IPS-20b (cell line): Measurements from ENCODE around the gene MAP3K12.

Source experiments
- H3K27ac ChIP-seq: one replicate; pipeline ENCODE4 v1.5.1; 2013; ENCODE audit warnings: low read length
- H3K27me3 ChIP-seq: 2 replicates; pipeline ENCODE4 v1.6.1; 2013; ENCODE audit warnings: mild to moderate bottlenecking, low read length, inconsistent platforms; ENCODE audit not compliant: insufficient read depth
- H3K36me3 ChIP-seq: 2 replicates; pipeline ENCODE4 v1.6.1; 2013; ENCODE audit warnings: low read depth, mild to moderate bottlenecking, inconsistent platforms, low read length, moderate library complexity; ENCODE audit not compliant: insufficient read depth
- H3K4me1 ChIP-seq: 2 replicates; pipeline ENCODE4 v1.6.1; 2013; ENCODE audit warnings: mild to moderate bottlenecking, control low read depth, inconsistent platforms, low read length, moderate library complexity; ENCODE audit not compliant: insufficient read depth
- H3K4me3 ChIP-seq: 2 replicates; pipeline ENCODE4 v1.5.1; 2013; ENCODE audit warnings: mild to moderate bottlenecking, low read length, inconsistent platforms
- H3K9ac ChIP-seq: 2 replicates; pipeline ENCODE4 v1.6.1; 2013; ENCODE audit warnings: low read depth, mild to moderate bottlenecking, inconsistent platforms, low read length, moderate library complexity
- H3K9me3 ChIP-seq: 2 replicates; pipeline ENCODE4 v1.6.1; 2013; ENCODE audit warnings: mild to moderate bottlenecking, low read depth, low read length, inconsistent platforms; ENCODE audit not compliant: insufficient read depth

Gene MAP3K12

DNA sequence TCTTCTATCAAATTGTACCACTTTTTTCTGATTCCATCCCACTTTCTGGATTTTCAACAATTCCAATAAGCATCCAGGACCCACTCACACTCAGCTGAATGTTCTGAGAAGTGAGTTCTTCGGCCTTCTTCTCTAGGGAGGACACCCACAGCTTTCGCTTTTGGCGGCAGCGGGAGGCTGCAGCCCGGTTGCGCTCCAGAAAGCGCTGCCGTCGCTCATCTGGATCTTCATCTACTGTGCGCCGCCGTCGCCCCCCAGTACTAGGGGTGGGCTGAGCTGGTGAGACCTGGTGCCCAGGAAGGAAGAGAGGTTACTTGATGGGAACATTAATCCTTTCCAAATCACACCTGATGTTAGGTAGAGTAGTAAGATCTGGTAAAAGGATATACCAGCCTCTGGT lies 25.2 kb upstream of the MAP3K12 start:
- no peaks in the 10 kb centered on the region for H3K9me3 ChIP-seq
- no peak overlapping the region for H3K27ac ChIP-seq
- no peaks in the 10 kb centered on the region for H3K4me1 ChIP-seq
- no peak overlapping the region for H3K9ac ChIP-seq
- peaks cover 36% of the 10 kb centered on the region for H3K36me3 ChIP-seq
- no peaks in the 10 kb centered on the region for H3K27me3 ChIP-seq
- no peak overlapping the region for H3K4me3 ChIP-seq

DNA sequence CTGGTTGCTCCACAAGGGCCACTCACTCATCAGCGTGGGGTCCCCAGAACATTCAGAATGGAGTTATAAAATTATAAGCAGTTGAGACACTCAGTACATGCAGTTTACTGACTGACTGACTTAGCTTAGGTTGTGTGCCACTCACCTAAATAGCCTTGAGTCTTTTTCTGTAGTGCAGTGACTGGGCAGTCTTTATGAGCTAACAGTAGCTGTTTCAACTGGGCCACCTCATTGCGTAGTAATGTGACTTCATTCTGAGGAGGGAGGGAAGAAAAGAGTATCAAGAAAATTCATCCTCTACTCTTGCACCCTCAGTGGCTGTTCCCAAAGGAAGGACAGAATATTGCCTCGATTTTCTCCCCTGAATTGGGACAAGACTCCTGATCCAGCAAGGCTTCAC lies 23.9 kb upstream of the MAP3K12 start:
- no peaks in the 10 kb centered on the region for H3K9me3 ChIP-seq

DNA sequence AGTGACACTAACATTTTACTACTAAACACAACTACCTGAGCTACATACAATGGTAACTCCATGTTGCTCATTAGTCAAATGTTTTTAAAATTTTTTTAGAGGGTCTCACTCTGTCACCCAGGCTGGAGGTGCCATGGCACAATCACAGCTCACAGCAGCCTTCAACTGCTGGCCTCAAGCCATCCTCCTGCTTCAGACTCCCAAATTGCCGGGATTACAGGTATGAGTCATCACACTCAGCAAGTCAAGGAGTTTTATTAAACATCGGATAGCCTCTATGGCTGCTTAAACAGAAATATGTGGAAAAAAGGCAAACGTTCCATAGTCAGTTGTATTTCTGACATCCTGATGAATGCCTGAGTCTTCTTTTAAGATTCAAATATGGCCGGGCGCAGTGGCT lies 19.1 kb upstream of the MAP3K12 start:
- Histone ChIP-seq H3K9me3 (no peaks in the 10 kb centered on the region), H3K27ac (no peak overlapping the region), H3K4me1 (no peaks in the 10 kb centered on the region), H3K36me3 (peaks cover 61% of the 10 kb centered on the region; the same call in 1 of the 2 replicates), H3K27me3 (no peaks in the 10 kb centered on the region), H3K9ac (no peak overlapping the region), H3K4me3 (no peak overlapping the region)

More for the DNA sequence above, 23.9 kb upstream of the MAP3K12 start:
- H3K4me1 ChIP-seq = no peaks in the 10 kb centered on the region
- no peak overlapping the region for H3K9ac ChIP-seq
- no peak overlapping the region for H3K4me3 ChIP-seq
- peaks cover 45% of the 10 kb centered on the region for H3K36me3 ChIP-seq
- H3K27me3 ChIP-seq = no peaks in the 10 kb centered on the region
- H3K27ac ChIP-seq = no peak overlapping the region

DNA sequence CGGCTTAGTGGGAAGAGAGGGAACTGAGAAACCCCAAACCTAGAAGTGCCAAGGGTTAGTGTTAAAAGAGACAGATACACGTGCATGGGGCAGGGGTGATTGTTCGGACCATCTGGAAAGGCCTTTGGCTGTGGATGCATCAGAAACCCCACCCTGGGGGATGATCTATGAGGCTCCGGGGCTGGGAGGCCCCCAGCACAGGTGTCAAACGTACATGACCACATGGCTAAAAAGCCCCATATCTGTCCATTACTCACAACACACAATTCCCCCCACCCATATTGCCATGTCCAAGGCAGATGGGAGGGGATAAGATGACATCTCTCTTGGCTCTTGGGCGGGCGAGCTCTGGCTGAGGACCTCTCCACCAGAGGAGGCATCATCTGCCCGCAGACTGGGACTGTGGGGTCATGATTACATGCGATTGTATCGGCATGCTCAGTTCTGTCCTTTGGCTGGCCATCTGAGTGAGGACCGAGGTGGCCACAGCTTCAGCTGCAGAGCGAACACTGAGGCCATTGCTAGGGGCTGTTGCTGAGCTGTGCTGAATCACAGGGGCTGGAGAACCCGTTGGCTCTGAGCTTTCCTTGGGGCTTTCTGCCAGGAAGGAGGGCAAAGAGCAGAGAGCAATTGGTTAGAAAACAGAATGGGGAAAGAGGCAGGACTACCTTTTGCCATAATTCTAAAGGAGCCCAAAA lies 17.6 kb upstream of the MAP3K12 start:
- no peaks in the 10 kb centered on the region for H3K27me3 ChIP-seq
- H3K27ac ChIP-seq = no peak overlapping the region
- H3K4me3 ChIP-seq = no peak overlapping the region
- no peak overlapping the region; the same call in 1 of the 2 replicates for H3K9ac ChIP-seq
- peaks cover 59% of the 10 kb centered on the region; the same call in 1 of the 2 replicates for H3K36me3 ChIP-seq
- H3K9me3 ChIP-seq = no peaks in the 10 kb centered on the region
- H3K4me1 ChIP-seq = no peaks in the 10 kb centered on the region

DNA sequence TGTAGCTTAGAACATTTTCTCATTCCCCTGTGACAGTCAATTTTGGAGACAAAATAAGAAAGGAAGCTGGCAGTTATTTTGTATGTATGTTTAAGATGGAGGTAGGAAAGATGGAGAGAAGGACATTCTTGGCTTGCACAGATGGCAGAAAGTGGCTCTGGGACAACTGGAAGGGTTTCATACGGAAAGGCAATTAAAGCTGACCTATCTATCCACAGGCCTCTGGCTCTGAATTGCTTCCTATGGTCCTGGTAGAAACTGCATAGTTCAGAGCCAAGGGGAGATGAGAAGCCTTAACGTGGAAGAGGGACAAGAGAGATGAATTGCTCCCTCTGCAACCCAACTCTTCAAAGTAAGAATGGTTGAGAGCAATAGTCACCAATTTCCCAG lies 16.0 kb upstream of the MAP3K12 start:
- H3K4me1 ChIP-seq = no peaks in the 10 kb centered on the region
- H3K4me3 ChIP-seq = no peak overlapping the region
- H3K9me3 ChIP-seq = no peaks in the 10 kb centered on the region
- H3K36me3 ChIP-seq = peaks cover 47% of the 10 kb centered on the region; the same call in 1 of the 2 replicates
- no peak overlapping the region for H3K9ac ChIP-seq
- H3K27me3 ChIP-seq = no peaks in the 10 kb centered on the region
- H3K27ac ChIP-seq = no peak overlapping the region

DNA sequence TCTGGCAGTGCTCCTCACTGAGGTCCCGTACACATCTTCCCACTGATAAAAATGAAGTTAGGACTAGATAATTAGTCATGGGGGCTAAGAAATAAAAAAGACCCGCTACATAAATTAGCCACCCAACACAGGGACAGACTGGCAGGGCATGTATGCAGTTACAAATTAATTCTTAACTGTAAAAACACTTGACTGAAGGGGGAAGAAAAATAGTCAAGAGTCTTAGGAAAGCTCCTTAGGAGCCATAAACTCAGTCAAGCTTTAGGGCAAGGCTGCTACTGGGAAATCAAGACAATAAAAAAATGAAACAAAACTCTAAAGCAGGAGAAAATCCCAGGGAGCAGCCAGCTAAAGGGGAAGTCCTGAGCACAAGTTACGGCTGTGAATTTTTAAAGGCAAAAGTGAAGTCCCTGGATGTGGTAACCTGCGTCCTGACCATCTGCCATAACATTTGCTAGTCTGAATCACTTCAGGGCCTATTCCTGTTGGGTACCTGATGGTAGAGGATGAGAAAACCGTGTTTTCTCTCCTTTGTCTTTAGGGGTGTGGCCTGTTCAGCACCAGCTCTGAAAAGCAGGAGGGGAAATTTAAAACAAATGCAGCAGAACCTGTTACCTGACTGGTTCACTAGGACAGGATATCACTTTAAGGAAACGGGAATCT lies 15.5 kb upstream of the MAP3K12 start:
- Histone ChIP-seq H3K9ac (no peak overlapping the region), H3K9me3 (no peaks in the 10 kb centered on the region), H3K27ac (no peak overlapping the region), H3K36me3 (peaks cover 47% of the 10 kb centered on the region; the same call in 1 of the 2 replicates), H3K4me3 (no peak overlapping the region), H3K27me3 (no peaks in the 10 kb centered on the region), H3K4me1 (no peaks in the 10 kb centered on the region)

DNA sequence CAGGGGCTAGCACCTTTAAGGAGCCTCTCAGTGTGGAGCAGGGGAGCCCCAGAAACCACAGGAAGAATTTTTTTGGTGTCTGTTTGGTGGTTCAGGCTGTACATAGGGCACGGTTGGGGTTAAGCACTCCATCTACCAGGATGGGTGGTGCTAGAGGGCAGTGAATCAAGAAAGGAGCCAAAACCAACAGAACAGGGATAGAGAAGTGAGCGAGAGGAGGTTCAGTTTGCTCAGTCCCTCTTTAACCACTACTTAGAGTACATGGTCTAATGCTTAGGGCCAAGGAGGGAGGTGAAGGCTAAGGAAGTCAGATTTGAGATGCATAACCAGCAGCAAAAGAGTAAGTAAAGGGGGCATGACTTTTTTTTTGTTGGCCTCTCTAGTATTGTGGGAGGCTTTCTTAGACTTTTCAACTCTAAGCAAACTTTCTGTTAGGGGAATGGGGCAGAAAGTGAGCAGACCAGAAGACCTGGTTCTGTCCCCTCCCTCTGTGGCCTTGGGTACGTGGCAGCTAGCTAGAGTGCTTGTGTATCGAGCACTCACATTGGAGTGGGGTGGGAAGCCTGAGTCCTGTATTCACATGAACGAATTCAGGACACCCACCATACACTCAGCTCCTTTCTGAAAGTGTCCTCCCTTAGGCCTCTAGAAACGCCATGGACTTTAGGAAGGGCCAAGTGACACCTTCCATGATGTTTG lies 14.6 kb upstream of the MAP3K12 start:
- Histone ChIP-seq H3K27ac (no peak overlapping the region), H3K9me3 (no peaks in the 10 kb centered on the region), H3K9ac (no peak overlapping the region), H3K4me1 (no peaks in the 10 kb centered on the region), H3K27me3 (no peaks in the 10 kb centered on the region), H3K4me3 (no peak overlapping the region), H3K36me3 (peaks cover 40% of the 10 kb centered on the region; the same call in 1 of the 2 replicates)

DNA sequence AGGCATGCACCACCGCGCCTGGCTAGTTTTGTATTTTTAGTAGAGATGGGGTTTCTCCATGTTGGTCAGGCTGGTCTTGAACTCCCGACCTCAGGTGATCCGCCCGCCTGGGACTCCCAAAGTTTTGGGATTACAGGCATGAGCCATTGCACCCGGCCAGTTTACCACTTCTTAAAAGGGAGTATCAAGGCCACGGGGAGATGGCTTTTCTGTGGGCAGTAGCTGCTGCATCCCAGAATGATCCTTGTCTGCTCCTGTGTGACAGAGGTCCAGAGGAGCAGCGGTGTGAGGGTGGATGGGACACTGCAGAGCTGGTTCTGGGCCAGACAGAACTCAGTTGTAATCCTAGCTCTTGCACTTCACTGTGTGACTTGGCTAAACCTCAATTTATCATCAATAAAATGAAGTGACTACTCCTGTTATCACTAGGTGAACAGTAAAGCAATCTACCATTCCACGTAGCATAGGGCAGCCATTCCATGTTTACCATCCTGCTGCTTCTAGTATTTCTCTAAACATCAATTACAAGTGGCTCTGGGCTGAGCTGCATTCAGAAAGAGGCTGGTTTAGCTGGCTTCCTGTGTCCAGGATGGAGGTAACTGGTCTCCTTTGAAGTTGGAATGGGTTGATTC lies 11.0 kb upstream of the MAP3K12 start:
- Histone ChIP-seq H3K27me3 (no peaks in the 10 kb centered on the region), H3K27ac (no peak overlapping the region), H3K4me3 (no peak overlapping the region), H3K4me1 (no peaks in the 10 kb centered on the region), H3K36me3 (peaks cover 39% of the 10 kb centered on the region), H3K9ac (no peak overlapping the region), H3K9me3 (no peaks in the 10 kb centered on the region)

DNA sequence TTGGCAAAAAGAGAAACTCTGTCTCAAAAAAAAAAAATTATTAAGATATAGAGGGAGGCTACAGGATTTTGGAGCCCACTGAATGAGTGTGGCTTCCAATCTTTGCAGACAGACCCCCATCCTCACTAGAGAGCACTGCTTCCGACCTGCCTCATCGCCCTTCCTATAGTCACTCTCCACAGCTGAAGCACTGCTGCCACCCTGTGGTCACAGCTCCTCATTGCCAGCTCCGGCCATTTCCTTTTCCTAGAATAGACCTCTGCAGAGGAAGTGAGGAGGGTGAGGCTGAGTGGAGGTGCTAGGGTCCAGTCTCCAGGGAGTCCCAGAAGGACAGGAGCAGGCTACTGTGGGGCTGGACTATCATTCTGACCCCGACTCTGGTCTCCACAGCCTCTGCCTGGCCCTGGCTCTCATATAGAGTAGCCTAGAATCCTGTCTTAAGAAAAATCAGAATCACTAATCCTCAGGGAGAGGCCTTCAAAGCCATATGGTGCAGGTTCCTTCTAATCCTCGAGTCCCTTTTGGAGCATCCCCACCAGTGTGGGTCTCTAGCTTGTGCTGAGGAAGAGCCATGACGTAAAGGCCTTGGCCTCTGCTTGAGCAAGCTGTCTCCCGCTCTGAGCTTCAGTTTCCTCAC lies 9.4 kb upstream of the MAP3K12 start:
- H3K36me3 ChIP-seq = peaks cover 43% of the 10 kb centered on the region
- H3K4me3 ChIP-seq = no peak overlapping the region
- H3K9ac ChIP-seq = no peak overlapping the region
- H3K9me3 ChIP-seq = no peaks in the 10 kb centered on the region
- no peaks in the 10 kb centered on the region for H3K27me3 ChIP-seq
- H3K4me1 ChIP-seq = no peaks in the 10 kb centered on the region
- H3K27ac ChIP-seq = no peak overlapping the region

DNA sequence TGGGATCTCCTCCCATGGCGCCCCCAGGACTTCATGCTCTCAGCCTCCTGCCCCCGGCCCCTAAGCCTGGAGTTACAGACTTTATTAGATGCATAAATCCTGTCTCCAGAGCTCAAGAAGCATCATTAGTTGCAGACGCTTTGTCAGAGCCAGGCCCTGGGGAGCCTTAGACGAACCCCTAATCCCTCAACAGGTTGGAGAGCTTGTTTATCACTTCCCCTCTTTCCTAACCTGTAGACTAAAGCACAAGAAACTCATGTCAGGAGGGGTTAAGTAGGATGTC lies 8.3 kb upstream of the MAP3K12 start:
- Histone ChIP-seq H3K4me1 (no peaks in the 10 kb centered on the region), H3K9ac (no peak overlapping the region), H3K36me3 (peaks cover 44% of the 10 kb centered on the region), H3K27me3 (no peaks in the 10 kb centered on the region), H3K9me3 (no peaks in the 10 kb centered on the region), H3K4me3 (no peak overlapping the region), H3K27ac (no peak overlapping the region)

DNA sequence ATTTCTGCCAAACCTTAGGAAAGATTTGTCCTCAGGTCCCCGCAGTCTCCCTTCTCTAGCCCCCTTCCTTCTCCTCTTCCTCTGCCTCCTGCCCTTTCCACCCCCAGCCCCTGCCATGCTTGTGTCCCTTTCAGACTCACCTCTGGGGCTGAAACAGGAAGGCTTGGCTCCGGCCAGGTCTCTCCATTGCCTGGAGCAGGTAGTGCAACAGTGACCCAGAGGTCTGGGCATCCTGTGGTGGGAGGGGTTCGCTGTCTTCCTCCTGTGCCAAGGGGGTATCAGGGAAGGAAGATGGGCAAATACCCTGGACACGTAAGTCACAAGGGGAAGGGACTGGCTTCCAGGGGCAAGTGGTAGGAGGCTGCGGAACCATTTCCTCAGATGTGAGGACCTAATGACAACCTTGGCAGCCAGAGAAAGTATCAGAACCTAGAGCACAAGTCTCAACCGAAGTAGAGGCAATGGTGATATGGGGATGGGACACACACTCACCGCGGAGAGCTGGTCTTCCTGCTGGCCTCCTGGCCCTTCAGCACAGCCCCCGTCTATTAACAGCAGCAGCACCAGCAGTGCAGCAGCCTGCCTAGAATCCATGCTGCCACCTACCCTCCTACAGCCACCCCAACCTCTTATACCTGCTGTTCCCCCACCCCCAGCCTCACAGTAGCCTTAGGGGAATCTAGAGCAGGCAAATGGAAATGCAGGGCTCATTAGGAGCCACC lies 7.8 kb upstream of the MAP3K12 start, which contains the start of gene NPFF:
Gene NPFF (minus strand): TSS at position 604 of the 722 bp plus-strand sequence. CDS start 10 bp downstream, at position 594.
- H3K27ac ChIP-seq = no peak within 1 kb of the TSS
- no peaks in the 10 kb centered on the region for H3K9me3 ChIP-seq
- H3K9ac ChIP-seq = no peak within 1 kb of the TSS
- H3K27me3 ChIP-seq = no peaks in the 10 kb centered on the region
- no peak within 1 kb of the TSS for H3K4me3 ChIP-seq
- peaks cover 2% of the 10 kb centered on the region for H3K4me1 ChIP-seq
- H3K36me3 ChIP-seq = peaks cover 44% of the 10 kb centered on the region
